GM19324 (cell line): Measurements from ENCODE around the gene TSSK6.
"Not testable (repeated sequence)": the region's sequence is repeated elsewhere in the genome, so short reads cannot be mapped to it uniquely, and the experiment has no call there.

Source experiments
- ATAC-seq: cut with Tn5 transposase; IDR thresholded peaks from one replicate; pipeline ENCODE4 v1.9.1; 2021; ENCODE audit warnings: mild to moderate bottlenecking, moderate library complexity; ENCODE audit not compliant: unreplicated experiment, low FRiP score

The TSSK6 gene

GRCh38 chr19:19488875-19489690, 26.3 kb downstream of the TSSK6 start:
- ATAC-seq: no peak

GRCh38 chr19:19487950-19488874, 27.1 kb downstream of the TSSK6 start:
- no peak for ATAC-seq

DNA sequence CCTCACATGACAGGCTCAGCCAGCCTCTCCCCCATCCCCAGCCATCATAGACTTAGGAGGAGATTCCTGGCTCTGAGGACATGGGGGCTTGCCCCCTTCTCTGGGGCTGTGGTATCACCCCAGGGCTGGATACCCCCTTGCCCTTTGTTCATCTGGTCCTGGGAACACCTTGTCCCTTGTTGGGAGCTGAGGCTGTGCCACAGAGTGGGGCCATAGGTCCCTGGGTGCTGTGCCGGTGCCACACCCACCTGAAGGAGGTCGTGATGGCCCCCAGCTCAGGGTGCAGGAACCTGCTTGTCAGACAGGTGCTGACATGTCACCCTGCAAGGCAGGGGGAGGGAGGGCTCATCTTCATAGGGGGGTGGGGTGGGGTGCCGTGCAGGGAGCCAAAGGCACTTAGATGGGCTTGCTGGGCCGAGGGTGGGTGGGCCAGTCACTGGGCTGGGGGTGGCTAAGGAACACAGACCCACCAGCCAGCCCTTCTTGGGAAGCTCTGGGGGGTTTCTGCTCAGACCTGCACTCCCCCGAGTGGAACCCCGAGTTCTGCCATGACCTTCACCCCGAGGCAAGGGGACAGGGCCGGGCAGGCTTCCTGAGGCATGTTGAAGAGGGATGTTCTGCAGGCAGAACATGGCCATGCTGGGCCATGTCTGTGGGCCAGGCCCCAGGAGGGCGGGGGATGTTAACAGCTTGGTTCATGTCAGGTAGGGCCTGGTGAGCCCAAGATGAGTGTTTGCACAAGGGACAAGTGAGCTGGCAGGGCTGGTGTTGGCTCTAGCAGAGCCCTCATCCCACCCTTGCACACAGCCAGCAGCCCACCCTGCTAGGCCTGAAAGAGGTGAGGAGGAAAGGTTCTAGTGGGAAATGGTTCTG, 28.0 kb downstream of the TSSK6 start:
- ATAC-seq: no peak

- no peak for ATAC-seq
Measured at GRCh38 chr19:19486343-19487076, 28.8 kb downstream of the TSSK6 start.

DNA sequence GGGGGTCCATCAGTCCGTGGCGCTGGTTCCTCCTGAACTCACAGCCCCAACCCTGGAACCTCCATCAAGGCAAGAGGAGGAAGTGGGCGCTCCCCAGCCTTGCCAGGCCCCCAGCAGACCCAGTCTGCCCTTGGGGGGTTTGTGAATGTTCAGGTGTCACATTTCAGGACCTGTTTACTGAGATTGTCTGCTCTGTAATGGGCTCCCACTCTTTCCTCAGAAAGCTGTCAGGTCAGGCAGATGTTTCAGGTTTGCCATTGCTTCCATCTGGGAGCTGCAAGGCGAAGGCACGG, 29.4 kb downstream of the TSSK6 start:
- no peak for ATAC-seq

DNA sequence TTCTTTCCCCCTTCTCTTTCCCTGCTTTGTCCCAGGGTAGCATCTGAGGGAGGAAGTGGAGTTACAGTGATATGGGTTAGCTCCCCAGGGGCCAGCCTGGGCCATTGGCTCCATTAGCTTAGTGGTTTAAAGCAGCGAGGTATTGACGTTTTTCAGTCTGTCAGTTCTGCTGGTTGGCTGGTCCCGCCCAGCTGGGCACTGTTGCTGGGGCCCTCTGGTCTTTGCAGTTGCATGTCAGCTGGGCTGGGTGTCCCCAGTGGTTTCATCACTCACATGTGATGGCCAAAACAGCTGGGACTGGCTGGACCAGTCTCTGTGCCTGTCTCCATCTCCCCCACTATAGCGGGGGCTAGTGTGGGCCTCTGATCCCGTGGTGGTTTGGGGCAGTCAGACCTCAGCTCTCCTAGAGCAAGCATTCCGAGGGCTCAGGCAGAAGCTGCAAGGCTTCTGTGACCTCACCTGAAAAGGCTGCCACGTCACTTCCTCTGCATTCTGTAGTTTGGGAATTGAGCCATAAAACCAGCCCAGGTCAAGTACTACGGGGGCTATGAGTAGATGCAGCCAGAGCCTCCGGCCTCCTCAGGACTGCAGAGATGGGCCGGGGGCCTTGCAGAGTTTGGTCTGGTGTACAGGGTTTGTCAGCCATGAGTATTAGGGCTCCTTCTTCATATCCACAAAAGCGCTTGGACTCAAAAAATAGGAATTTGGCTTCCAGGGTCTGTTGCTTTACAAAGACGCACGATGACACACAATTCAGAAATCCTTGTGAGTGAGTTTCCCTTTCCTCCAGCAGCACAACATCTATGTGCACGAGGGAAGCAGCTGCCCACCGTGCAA, 30.0 kb downstream of the TSSK6 start:
- no peak for ATAC-seq

DNA sequence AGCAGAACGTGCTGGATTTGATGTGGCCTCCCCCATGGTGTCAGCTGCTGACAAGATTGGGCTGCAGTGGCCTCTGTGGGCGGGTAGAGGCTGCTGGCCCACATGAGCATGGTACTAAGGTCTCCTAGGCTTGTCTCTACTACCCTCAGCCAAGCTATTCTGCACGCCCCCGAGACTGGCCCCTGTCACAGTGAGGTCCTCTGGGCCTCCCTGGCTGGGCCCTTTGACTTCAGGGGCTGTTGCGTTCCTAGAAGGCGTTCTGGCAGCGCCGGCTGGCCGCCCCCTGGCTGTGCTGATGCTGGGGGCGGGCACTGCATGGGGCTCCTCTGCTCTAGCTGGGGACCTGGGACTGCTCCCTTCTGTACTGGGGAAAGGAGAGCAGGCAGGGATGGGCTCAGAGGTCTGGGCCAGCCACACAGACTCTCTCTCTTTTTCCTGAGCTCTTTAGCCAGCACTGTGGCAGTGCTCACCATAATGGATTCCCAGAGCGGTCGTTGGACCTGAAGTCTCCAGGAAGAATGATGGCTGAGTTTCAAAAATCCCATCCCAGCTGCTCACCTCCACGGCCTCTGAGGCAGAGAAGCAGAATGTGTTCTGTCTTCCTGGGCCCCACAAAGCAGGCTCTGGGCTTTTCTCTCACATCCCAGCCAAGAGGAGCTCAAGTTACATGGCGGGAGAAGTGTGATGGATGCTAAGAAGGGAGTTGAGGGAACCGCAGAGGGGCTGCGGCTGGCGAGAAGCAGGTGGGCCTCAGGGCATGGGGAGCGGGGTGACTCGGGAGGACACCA, 32.3 kb downstream of the TSSK6 start:
- ATAC-seq: no peak

GRCh38 chr19:19480688-19481087, 34.7 kb downstream of the TSSK6 start:
- no peak for ATAC-seq

DNA sequence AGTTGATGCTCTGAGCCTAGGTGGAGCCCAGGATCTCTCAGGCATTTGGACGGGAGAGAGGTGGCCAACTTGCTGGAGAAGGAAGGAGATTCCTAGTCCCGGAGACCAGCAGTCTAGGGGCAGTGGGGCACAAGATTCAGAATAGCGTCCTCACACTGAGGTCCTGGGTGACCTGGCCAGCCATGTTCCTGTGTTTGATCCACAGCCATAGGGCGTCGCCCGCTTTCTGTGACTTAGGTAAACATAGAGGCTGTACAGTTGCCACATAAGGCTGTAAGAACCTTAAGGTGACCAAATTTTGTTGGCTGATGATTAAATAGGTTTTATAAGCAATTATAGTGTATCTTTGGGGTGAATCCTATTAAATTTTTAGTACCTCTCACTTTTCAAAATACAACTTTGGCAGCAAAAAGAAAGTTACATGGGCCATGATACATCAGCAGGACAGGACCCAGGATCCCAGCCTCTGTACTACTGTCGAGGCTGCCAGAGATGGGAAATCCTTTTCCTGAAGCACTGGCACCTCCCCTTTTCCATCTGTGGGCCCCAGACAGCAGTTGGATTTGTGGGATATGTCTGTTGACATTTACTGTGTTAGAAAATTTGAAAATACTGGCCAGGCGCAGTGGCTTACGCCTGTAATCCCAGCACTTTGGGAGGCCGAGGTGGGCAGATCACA, 37.5 kb downstream of the TSSK6 start:
- no peak for ATAC-seq

GRCh38 chr19:19475849-19476828, 39.2 kb downstream of the TSSK6 start:
- ATAC-seq: no peak

DNA sequence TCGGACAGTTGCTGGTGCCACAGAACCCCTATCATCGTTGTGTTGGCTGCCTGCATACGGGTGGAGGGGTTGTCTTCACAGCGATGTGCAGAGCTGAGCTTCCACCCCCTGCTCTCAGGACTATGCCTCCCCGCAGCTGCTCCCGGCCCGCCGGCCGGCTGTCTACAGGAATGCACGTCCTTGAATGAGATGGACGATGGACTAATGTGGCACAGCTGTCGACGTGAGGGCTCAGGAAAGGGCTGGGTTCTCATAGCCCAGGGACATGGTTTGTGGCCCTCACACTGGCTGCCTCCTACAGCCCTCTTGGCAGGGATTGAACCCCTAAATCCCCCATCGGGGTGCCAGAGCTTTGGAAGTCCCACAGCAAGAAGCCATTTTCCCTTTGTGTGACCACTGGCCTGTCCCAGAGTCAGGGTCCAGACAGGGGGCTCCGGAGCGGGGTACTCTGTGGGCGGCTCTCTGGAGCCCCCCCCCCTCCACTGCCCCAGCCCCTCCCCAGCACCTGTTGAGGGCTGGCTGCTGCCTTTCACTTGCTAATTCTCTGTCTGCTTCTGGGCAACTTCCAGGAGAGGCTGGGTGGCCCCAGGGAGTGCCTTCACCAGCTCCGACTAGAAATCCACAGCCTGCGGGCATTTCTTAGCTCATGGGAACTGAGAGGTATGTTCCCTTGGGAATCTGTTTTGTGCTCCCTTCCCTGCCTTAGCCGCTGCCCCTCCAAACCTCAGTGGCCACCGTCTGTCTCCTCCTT, 40.2 kb downstream of the TSSK6 start:
- no peak for ATAC-seq

- not testable (repeated sequence) for ATAC-seq
Measured at GRCh38 chr19:19472106-19472505, 43.2 kb downstream of the TSSK6 start.

GRCh38 chr19:19471682-19472081, 43.7 kb downstream of the TSSK6 start:
- ATAC-seq: no peak

DNA sequence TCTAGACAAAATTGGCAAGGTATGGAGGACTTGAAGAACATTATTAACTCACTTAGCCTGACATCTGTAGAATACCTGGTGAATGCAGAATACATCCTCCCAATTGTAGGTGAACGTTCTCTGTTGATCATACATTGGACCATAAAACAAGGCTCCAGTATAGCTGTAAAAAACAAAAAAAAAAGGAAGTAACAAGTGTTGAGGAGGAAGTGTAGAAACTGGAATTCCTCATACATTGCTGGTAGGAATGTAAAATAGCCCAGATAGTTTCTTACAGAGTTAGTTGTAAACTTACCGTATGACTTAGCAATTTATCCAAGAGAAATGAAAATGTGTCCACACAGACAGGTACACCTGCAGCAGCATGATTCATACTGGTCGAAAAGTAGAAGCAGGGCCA, 44.8 kb downstream of the TSSK6 start:
- ATAC-seq: no peak

DNA sequence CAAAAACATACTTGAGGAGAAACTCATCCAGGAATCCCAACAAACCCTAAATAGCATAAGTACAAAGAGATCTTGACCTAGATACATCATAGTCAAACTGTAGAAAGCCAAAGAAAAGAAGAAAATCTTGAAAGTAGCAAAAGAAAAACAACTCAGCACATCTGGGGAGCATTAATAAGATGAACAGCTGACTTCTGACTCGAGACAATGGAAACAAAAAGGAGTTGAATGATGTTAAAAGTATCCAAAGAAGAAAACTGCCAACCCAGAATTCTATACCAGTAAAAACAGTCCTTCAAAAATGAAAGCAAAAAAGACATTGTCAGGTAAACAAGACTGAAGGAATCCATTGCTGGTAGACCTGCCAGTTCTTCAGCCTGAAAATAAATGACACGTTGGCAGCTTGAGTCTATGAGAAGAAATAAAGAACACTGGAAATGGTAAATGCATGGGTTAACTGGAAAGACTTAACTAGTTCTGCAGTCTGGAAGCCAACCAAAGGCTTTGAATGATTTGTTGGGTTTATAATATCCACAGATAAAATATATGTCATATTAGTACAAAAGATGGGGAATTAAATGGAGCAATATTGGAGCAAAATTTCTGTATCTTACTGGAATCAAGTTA, 46.8 kb downstream of the TSSK6 start:
- ATAC-seq: no peak

DNA sequence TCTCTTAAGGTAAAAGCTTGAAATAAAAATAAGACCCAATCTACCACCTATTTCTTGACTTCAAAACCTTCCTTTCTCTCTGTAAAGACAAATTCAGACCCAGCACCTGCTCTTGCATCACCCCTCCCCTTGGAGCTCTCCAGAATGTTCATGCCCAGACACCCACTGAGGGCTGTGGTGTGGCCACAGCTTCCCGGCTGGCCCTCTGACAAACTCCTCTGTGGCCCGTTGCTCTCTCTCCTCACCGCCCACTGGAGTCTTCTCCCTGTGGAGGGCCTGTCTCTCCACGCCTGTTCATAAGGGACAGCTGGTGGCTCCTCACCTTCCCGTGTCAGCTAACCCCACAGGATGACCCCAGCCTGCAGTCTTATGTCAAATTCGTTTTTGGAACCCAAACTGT, 49.1 kb downstream of the TSSK6 start:
- no peak for ATAC-seq
